Kidney glomerular epithelial cell (primary cell): Measurements from ENCODE around the gene SORCS2.

Experiments used
- DNase-seq: peaks from one replicate; lab custom pipeline; 2025; lab: John Stamatoyannopoulos, UW

Gene SORCS2

DNA sequence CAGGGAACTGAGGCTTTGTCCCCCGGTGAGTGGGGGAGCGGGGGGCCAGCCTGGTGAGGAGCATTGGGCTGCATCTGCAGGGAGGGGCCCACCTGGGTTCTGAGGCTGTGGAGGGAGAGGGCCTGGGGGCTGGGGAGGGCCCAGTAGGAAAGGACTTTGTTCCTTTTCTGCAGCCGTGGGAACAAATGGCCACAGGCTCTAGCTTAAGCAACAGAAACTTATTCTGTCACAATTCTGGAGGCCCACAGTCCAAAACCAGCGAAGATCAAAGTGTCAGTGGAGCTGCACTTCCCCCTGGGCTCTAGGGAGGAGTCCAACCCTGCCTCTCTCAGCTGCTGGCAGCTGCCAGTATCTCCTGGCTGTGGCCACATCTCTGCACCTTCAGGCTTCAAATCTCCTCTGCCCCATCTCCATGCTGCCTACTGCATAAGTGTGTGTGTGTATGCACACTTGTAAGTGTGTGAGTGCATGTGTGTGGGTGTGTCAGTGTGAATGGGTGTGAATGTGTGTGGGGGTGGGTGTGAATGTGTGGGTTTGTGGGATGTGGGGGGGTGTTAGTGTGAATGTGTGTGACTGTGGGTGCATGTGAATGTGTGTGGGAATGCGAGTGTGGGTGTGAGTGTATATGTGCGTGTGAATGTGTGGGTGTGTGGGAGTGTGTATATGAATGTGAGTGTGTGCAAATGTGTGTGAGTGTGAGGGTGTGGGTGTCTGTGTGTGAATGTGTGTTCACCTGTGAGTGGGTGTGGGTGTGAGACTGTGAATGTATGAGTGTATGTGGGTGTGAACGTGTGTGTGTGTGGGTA lies 446.8 kb downstream of the SORCS2 start:
- DNase-seq = no peak

DNA sequence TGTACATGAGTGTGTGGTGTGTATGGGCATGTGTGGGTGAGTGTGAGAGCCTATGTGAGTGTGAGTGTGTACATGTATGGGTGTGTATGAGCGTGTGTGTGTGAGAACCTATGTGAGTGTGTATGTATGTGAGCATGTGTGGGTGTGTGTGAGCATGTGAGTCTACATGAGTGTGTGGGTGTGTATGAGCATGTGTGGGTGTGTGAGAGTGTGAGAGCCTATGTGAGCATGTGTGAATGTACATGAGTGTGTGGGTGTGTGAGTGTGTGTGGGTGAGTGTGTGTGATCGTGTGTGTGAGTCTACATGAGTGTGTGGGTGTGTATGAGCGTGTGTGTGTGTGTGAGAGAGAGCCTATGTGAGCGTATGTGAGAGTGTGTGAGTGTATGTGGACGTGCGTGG lies 447.8 kb downstream of the SORCS2 start:
- no peak for DNase-seq

DNA sequence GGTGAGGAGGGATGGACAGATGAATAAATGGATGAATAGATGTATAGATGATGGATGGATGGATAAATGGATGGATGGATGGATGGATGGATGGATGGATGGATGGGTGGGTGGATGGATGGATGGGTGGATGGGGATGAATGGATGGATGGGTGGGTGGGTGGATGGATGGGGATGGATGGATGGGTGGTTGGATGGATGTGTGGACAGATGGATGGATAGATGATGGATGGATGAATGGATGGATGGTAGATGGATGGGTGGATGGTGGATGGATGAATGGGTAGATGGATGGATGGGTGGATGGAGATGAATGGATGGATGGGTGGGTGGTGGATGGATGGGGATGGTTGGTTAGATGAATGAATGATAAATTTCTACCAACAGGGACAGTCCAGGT lies 449.4 kb downstream of the SORCS2 start:
- no peak for DNase-seq

DNA sequence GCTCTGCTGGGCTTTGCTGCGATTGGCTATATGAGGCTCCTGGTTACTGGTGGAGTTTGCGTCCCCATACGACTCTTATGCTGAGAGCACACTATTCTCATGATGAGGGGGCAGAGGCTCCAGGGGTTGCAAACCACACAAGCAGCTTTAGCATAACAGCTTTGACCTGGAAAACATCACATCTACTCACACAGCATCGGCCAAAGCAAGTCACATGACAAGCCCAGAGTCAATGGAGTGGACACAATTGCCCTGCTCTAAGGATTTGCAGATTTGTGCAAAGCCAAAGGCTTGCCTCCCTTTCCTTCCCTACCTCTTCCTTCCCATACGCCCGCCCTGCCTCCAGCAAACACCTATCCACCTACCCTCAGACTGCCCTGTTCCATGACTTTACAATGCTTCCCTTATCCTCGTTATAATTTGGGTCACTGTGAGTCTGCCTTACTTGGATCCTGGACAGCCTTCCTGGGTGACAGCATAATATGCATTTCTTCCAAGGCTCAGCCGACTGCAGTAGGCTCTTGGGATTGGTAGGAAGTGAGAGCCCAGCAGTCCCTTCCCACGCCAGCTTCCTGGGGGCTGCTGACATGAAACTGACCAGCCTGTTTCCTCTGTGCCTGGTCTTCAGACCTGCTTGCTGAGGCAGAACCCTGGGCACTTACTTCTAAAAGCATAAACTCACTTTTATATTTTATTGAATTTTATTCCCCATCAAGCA lies 450.6 kb downstream of the SORCS2 start:
- no peak for DNase-seq

DNA sequence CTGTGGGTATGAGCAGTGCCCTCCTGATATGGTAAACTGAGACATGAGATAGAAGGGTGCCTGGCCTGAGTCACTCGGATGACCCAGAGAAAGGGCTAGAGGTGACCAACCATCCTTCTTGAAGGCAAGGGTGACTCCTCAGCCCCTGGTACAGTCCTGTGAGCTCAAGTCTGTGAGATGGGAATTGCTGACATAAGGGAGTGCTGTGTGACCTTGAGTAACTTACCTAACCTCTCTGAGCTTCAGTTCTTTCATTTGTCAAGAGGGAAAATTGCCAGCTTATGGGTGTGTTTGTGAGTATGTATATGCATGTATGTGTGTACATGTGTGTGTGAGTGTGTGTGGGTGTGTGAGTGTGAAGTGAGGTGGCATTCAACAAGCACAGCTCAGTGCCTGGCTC lies 452.8 kb downstream of the SORCS2 start:
- DNase-seq = no peak

DNA sequence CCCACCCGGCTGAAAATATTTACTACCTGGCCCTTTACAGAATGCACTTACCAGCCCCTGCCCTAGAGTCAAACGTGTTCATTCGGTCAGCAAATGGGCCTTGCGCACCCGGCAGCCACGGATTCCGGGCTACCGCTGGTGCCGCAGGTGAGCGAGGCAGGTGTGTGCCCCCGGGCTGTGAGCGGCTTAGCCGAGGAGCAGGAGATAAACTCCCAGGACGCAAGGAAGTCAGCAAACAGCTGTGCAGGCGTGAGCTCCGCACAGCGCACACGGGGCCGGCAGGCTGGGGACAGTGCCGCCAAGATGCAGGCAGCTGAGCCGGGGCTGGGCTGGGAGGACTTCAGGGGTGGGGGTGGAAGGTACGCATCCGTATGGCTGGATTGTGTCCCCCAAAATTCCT lies 453.6 kb downstream of the SORCS2 start:
- no peak for DNase-seq

DNA sequence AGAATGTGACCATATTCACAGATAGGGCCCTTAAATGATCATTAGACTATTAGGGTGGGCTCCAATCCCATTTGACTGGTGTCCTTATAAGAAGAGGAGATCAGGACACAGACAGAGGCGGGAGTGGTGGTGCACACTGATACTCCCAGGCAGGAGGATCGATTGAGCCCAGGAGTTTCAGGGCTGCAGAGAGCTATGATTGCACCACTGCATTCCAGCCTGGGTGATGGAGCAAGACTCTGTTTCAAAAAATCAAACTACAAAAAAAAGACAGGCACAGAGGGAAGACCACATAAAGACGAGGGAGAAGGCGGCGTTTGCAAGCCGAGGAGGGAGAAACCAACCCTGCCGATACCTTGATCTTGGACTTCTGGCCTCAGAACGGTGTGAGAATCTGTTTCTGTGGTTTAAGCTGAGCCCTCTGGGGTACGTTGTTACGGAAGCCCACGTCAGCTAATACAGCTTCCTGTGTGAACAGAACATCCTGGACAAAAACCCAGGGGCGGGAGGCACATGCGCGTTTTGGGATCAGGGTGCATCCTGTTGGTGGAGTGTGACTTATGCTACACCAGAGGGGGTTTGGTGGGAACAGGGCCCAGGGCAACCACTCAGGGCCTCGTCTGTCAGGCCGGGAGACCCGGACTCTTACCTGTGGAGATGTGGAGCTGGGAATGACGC lies 454.2 kb downstream of the SORCS2 start:
- no peak for DNase-seq

DNA sequence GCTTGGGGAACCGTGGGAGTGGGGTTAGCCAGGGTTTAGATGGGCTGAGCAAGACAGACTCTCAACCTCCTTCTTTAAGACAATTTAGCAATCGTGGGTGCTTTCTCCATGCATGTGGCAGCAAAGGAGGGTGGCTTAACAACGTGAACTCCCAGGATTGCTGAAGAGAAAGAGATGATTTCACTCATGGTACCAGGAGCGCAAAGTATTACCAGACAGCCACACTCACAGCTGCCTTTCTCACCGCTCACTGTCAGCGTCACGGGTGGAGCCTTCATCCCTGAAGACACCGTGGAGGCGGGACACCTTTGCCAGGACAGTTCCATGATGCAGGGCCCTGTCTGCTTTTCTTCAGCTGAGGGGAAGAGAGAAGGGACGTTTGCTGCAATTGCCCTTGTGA lies 454.8 kb downstream of the SORCS2 start:
- DNase-seq = no peak

DNA sequence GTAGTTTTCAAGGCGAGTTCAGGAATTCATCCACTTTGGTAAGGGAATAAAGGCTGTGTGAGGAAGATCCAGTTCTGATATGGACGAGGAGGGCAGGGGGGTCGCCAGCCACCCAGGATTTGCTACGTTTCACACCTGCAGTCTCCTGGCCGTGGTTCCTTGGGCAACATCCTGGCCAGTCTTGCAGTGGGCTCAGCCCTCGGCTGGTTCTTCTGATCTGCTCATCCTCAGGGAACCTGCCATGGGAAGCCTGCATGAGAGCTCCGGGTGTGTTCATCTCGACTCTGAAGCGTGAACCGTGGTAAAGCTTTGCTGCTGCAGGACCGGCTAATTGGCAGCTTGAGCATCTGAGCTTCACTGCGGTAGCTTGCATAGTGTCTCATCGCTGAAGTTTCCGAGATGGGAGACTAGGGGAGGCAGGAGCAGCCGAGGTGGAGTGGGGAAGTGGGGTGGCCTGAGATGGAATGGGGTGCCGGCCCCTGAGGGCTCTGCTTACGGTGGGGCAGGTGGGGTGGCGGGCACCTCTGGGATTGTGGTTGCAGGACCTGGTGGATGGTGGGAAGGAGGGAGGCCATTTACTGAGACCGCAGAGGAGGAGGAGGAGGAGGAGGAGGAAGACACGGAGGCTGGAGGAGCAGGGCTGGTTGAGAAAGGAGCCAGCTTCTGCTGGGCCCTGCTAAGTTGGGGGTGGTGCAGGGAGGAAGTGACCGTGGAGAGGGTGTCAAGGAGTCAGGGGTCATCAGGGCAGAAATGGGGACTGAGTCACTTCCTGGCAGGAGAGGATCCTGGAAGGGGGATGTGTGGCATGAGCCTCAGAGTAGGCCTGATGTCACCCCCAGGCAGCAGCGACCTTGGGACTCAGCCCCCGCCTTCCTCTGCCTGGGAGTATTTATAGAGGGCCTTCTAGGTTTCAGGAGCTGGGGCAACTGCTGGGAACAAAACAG lies 455.5 kb downstream of the SORCS2 start:
- no peak for DNase-seq

DNA sequence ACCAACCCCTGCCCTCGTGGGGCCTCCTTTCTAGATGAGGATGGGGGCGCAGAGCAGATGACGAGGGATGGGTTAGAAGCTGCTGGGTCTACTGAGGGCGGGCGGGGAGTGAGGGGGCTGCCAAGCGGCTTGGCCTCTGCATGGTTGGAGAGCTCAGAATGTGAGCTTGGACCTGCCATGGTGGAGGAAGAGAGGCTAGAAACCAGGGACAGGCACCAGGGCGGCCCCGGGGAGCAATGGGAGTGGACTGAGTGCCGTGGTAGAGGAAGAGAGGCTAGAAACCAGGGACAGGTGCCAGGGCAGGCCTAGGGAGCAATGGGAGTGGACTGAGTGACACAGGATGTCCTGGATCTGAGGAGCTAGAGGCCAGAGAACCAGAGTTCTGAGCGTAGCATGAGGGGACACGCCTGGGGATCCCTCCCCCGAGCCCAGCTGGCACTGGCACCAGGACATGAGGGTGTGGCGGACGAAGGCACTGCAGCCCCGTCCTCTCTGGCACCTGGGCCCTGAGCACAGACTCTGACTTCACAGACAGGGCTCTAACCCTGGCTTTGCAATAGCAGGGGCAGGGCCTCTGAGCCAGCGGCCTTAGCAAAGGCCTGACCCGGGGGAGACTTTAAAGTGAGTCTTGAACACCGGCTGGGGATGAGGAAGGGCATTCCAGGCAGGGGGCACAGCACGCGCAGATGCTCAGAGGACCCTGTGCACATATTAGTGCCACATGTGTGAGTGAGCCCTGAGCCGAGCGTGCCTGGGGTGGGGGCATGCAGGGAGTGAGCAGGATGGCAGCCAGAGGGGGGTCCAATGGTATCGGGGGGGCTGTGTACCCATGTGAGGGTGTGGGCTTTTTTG lies 456.4 kb downstream of the SORCS2 start:
- no peak for DNase-seq

DNA sequence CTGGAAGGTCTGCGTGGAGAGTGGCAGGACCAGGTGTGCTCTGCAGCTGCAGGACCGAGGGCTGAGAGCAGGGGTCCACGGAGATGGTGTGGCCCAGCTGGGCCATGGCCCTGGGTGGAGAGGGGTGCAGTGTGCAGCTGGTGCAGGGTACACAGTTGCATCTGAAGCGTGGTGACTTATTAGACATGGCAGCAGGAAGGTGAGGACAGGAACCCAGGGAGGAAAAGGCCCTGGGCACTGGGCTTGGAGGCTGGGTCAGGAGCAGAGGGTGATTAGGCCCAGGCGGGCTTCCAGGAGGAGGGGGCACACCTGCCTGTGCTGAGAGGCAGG lies 457.0 kb downstream of the SORCS2 start:
- DNase-seq = no peak

DNA sequence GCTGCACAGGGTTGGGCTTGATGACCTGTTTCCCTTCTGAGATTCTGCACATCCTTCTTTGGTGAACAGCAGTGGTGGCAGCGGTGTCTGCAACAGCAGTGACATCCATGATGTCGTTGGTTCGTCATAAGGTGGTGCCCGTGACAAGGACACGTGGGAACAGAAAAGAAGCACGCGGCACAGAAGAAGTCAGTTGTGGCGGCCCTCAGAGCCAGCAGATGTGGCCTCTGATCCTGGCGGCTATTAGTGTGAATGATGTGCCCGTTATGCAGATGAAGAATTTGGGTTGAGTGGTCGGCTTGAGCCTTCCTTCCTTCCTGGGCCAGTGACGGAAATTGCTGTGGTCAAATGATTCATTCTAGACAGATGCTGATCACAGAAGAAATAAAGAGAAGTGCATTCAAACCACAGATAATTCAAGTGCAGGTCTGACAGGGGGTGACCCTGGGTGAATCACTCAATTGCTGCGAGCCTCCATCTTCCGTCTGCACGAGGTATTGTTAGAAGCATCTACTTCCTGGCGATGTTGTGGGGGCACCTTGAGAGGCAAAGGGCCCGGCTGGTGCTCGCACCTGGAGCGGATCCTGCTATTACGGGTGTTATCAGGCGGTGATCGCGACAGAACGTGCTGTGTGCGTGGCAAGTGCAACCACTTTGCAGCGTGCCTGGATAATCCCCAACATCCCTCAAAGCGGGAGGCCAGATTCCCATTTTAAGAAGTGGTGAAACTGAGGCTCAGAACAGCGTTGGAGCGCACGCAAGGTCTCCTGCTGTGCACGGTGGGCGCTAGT lies 457.6 kb downstream of the SORCS2 start:
- peak; percentile 54 for DNase-seq

DNA sequence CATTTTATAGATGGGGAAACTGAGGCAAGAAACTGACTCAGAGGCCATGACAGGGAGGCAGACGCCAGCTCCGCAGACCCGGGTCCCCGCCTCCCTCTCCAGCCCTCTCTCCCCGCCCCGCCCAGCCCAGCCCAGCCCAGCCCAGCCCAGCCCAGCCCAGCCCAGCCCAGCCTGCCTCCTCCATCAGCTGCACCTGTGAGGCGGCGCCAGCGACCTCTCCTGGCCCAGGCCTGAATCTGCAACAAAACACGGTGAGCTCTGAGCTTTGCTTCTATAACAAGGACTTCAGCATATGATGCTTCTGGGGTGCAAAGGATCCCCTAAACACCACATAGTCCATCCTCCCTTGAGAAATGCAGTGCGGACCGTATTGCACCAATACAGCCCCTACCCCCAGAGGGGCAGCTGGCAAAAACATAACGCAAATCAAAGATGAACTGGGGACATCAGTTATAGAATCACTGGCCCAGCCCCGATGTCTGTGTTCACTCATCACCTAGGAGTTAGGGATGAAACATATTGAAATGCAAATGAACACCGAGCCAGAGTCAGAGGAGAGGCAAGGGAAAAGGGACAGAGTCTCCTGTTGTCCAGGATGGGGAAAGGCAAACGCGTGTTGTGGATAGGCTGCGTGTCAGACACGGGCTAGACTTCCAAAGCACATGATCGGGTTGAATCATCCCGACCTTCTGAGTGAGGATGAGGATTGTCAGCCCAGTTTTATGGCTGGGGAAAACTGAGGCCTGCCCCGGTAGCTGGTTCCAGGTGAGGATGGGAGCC lies 458.5 kb downstream of the SORCS2 start:
- DNase-seq = no peak

DNA sequence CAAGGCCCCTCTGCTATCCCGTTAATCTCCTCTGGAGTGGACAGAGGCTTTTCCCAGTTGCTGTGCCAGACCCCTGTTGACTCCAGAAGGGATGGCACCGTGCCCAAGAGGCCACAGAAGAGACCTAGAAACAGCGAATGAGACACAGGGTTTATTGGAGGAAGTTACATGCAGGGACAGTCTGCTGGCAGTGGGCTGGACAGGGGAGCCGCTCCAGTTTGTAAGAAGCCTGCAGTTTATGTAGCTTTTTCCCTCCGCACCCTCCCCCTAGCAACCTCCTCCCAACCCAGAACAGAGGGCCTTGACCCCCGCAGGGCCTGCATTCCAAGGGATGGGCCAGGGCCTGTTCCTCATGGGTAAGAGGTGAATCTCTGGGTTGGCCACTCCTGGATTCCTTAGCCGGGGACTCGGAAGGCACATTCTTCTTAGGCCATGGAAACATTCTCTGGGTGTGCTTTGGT lies 459.2 kb downstream of the SORCS2 start:
- no peak for DNase-seq

DNA sequence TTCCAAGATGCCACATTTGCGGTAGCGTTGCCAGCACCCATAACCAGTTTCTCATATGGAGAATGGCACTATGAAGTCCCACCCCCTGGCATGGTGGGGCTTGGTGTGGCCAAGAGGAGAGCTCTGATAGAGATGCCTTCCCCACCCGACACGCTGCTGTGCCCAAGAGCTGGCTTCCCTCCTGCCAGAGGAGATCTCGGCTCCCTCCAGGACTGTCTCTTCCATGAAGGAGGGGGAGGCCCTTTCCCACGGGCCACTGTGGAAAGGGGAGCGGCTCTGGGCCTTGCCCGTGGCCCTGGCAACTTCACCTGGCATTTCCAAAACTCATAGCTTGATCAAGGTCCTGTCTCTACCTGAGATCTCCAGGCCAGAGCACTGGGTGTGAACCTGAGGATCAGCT lies 459.7 kb downstream of the SORCS2 start:
- DNase-seq = no peak

DNA sequence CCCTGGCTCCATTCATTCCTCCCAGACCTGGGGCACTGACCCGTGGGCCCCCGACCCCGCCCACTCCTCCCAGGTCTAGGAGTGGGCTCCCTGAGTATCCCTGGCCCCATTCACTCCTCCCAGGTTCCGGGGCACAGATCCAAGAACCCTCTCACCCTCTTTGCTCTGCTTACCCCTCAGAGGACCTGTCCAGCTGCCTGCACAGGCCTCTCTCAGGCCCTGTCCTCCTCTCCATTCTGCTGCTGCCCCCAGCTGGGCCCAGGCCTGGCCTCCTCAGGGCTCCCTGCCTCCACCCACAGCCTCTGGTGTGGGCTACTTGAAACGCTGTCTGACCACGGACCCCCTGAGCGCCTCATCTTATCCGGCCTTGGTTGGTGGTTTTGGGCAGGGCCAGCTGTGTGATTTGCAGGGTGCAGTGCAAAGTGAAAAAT lies 460.1 kb downstream of the SORCS2 start:
- no peak for DNase-seq

DNA sequence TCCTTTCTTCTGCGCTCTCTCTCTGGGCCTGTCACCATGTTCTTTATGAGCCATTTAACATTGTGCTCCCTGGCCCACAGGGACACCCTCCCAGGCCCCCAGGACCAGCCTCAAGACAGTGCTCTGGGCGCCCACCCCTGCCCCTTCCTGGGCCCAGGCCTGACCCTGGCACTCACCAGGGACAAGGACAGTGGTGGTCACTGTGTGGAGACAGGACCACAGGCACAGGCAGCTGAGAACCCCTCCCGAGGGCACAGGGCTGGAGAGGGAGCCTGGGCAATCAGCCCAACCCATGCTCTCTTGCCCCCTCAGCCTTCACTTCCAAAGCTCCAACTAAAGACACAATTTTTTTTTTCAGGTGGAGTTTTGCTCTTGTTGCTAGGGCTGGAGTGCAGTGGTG lies 460.6 kb downstream of the SORCS2 start:
- DNase-seq = no peak

DNA sequence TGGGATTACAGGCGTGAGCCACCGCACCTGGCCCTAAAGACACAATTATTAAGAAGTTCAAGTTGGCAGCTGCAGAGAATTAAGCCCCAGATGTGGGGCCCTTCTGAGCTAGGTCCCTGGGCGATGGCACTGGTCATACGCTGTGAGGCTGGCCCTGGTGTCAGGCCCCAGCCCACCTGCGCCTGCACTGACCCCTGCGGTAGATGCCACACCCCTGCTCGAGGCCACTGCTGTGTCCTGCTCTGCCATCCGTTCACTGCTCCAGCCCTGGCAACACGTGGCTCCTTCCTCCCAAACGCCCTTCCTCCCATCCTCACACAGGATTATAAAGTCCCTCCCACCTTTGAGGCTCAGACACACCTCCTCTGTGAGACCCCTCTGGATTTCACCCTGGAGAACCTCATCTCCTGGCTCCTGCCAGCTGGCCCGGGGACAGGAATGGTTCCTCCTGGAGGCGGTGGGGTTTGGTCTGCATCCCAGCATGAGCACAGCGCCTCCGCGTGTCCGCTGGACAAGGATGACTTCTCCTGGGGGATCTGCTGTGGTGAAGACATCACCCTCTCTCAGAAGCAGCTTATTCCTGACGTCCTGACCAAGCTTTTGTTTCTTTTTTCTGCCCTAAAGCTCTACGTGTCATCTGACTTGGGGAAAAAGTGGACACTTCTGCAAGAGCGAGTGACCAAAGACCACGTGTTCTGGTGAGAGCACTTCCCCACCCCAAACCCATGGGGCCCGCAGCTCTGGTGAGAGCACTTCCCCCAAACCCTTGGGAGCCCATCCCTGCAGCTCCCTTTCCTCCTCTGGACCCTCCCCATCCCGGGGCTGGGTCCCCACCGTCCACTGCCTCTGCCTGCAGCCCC lies 461.4 kb downstream of the SORCS2 start:
- no peak for DNase-seq
